OCI-LY1 (cell line): Measurements from ENCODE around the gene VAV2.

Experiments
- CTCF ChIP-seq: fragments of 200-600 bp; sonication (generic), shearing (Covaris generic); IDR thresholded peaks from 2 replicates; pipeline ENCODE4 v1.5.1; 2017; ENCODE audit warnings: mild to moderate bottlenecking, antibody characterized with exemption, low read length, moderate library complexity, mixed read lengths
- EZH2 ChIP-seq: fragments of 200-600 bp; sonication (generic), shearing (Covaris generic); IDR thresholded peaks from 2 replicates; pipeline ENCODE4 v1.8.0; 2017; ENCODE audit warnings: borderline replicate concordance, mixed run types, mild to moderate bottlenecking, antibody characterized with exemption, low read length, moderate library complexity, mixed read lengths

GRCh38 chr9:133942206-133942975 lies 49.7 kb downstream of the VAV2 start:
- TF ChIP-seq CTCF (no peak), EZH2 (no peak)
